Esophagus muscularis mucosa (tissue), 3 donors: Measurements from ENCODE around the gene B3GNT2.

Experiments
- POLR2A ChIP-seq: fragments of 450-650 bp; IDR thresholded peaks from one replicate; pipeline ENCODE4 v1.6.1; 2017; ENCODE audit warnings: antibody characterized with exemption, moderate library complexity, mild to moderate bottlenecking, low read depth
- POLR2AphosphoS5 ChIP-seq, 2 donors: sonication (generic); formaldehyde crosslinking; IDR thresholded peaks; one replicate each; pipeline ENCODE4 v1.6.1; 2017; ENCODE audit warnings: antibody characterized with exemption in 2 of 2
- TF ChIP-seq, protein P1 (sequence below), 3 experiments: fragments of 200-600 bp in 2 of 3; fragments of 450-650 bp in 1 of 3; sonication (generic) in 2 of 3; IDR thresholded peaks; one replicate each; pipeline ENCODE4 v1.5.1; 2017 to 2019; ENCODE audit warnings: antibody characterized with exemption in 3 of 3, mild to moderate bottlenecking in 2 of 3, moderate library complexity in 1 of 3

DNA sequence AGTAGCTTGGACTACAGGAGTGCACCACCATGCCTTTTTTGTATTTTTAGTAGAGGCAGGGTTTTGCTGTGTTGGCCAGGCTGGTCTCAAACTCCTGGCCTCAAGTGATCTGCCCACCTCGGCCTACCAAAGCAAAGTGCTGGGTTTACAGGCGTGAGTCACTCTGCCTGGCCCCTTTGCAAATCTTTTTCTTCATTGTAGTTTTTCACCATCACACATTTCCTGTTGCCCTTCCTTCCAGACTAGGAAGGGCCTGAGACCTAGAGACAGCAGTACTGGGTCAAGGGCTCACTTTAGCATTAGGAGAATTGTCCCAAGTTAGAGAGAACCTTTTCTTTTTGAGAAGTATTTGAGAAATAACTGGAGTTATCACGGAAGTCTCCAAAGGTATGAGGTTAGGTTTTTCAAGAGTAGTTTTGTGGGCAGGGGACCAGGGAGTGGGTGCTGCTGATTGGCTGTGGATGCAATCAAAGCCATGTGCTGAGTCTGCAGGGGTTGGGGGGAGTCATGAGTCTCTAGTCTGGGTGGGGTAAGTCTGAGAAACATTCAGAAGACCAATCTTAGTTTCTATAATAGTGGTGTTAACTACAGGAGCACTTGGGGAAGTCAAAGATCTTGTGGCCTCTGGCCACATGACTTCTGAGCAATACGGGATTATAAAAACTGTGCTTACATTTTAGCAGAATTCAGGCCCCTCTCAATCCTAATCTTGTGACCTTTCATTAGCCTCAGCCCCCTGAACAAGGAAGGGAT is 23.7 kb downstream of the B3GNT2 start:
- TF ChIP-seq, protein P1, sequence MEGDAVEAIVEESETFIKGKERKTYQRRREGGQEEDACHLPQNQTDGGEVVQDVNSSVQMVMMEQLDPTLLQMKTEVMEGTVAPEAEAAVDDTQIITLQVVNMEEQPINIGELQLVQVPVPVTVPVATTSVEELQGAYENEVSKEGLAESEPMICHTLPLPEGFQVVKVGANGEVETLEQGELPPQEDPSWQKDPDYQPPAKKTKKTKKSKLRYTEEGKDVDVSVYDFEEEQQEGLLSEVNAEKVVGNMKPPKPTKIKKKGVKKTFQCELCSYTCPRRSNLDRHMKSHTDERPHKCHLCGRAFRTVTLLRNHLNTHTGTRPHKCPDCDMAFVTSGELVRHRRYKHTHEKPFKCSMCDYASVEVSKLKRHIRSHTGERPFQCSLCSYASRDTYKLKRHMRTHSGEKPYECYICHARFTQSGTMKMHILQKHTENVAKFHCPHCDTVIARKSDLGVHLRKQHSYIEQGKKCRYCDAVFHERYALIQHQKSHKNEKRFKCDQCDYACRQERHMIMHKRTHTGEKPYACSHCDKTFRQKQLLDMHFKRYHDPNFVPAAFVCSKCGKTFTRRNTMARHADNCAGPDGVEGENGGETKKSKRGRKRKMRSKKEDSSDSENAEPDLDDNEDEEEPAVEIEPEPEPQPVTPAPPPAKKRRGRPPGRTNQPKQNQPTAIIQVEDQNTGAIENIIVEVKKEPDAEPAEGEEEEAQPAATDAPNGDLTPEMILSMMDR (IDR thresholded peaks at IDR 0.05) = no peak
- TF ChIP-seq POLR2AphosphoS5 (IDR thresholded peaks at IDR 0.05) = no peak
- no peak for TF ChIP-seq POLR2A
